ENCODE measurements around the gene FSIP1. TPM values are rescaled to one million over a fixed set of nuclear protein-coding genes. Genes with fewer than 3 reads are reported as not detected.

The FSIP1 gene
- total RNA-seq (1 to 10 TPM in 5 of 9 donors, under 1 TPM in 3, not detected in 1; 0.28 to 3.7 (median 1.5) TPM), polyA plus RNA-seq (under 1 TPM; 0.28 to 0.57 TPM)
- long read RNA-seq, donor 1: 0 reads
- long read RNA-seq, donor 2, partial matches to known transcripts: 0 of 2 reads
- long read RNA-seq, donor 2, other reads (novel, unspliced or antisense): 2 of 2 reads
- long read RNA-seq, donor 3, partial matches to known transcripts: 0 of 2 reads
- long read RNA-seq, donor 3, other reads (novel, unspliced or antisense): 2 of 2 reads

DNA sequence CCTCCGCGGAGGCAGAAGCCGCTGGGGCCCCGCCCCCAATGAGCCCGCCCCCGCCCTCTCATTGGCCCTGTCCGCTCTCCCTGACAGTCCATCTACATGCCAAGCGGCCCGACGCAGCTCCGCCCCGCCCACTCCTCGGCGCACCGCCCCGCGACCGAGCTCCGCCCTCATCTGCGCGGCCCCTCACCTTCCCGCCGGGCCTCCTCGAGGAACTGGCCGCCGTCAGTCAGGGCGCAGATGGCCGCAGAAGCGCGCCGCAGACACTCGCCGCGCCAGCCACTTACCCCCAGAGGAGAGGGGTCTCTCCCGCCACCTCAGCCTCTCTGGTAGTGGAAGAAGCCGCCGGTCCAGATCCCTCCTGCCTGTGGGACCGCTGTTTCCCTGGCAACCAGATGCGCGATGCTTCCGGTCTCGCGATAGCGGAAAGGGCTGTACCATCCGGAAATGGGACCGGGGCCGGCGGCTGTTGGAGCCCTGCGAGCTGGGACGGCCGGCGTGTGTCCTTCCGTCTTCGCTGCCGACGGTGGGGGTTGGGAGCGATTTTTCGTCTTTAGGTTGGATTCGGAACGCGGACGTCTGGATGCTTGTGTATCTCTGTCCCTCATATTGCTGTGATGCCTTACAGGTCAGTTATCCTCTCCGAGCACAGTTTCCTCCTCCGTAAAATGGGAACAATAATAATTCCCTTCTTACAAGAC is at the start of gene FSIP1:
Gene FSIP1, minus strand, starts transcription at position 401 of the 698 bp plus-strand sequence. CDS start 6,317 bp downstream, outside the sequence.
- TF ChIP-seq, protein P1, sequence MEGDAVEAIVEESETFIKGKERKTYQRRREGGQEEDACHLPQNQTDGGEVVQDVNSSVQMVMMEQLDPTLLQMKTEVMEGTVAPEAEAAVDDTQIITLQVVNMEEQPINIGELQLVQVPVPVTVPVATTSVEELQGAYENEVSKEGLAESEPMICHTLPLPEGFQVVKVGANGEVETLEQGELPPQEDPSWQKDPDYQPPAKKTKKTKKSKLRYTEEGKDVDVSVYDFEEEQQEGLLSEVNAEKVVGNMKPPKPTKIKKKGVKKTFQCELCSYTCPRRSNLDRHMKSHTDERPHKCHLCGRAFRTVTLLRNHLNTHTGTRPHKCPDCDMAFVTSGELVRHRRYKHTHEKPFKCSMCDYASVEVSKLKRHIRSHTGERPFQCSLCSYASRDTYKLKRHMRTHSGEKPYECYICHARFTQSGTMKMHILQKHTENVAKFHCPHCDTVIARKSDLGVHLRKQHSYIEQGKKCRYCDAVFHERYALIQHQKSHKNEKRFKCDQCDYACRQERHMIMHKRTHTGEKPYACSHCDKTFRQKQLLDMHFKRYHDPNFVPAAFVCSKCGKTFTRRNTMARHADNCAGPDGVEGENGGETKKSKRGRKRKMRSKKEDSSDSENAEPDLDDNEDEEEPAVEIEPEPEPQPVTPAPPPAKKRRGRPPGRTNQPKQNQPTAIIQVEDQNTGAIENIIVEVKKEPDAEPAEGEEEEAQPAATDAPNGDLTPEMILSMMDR (IDR thresholded peaks at IDR 0.05): no peak
- TF ChIP-seq POLR2A (IDR thresholded peaks at IDR 0.05): no peak
- Histone ChIP-seq H3K4me3 (peak within 1 kb of the TSS; percentile 61 to 88 (median 72)), H3K36me3 (no peaks in the 10 kb centered on the region), H3K27ac (peak within 1 kb of the TSS in 11 of 12 donors; percentile 62 to 86 (median 73)), H3K27me3 (no peaks in the 10 kb centered on the region), H3K9me3 (no peaks in the 10 kb centered on the region), H3K4me1 (peaks cover 0 to 35% (median 17%) of the 10 kb centered on the region in 12 donors)
- DNase-seq (peak; percentile 96 to 98 (median 97)), ATAC-seq (peak; percentile 98 to 100 (median 100))
- WGBS, 4 donors: 0 to 1% (median 1%) methylated on average over 34 to 64 of the region's 64 CpGs
- intact Hi-C loops (cut with DNase I): loop anchor here in 9 of 10 donors (5.0 to 10.0 kb wide), 10 partner anchors 140 to 492 kb away; partner anchors contain the start of genes BMF (in 3 of the 9), EIF2AK4 (in 3 of the 9), GPR176 (in 1 of the 9) and SRP14 (in 1 of the 9)

GRCh38 chr15:39830166-39830565 is 47.5 kb upstream of the FSIP1 start:
- no peaks in the 10 kb centered on the region for H3K27me3 ChIP-seq
- TF ChIP-seq, protein P1 (IDR thresholded peaks at IDR 0.05): no peak
- no peak for TF ChIP-seq POLR2A (IDR thresholded peaks at IDR 0.05)
- no peaks in the 10 kb centered on the region for H3K9me3 ChIP-seq
- 47 to 53% (median 51%) methylated on average over 1 of the region's 1 CpG for WGBS, 4 donors
- no peak overlapping the region for H3K4me3 ChIP-seq
- H3K36me3 ChIP-seq: no peaks in the 10 kb centered on the region
- no peak for DNase-seq
- H3K27ac ChIP-seq: no peak overlapping the region
- no peak for ATAC-seq
- peaks cover 0 to 3% (median 0%) of the 10 kb centered on the region in 12 donors for H3K4me1 ChIP-seq
- intact Hi-C loops (cut with DNase I): no loop called here

DNA sequence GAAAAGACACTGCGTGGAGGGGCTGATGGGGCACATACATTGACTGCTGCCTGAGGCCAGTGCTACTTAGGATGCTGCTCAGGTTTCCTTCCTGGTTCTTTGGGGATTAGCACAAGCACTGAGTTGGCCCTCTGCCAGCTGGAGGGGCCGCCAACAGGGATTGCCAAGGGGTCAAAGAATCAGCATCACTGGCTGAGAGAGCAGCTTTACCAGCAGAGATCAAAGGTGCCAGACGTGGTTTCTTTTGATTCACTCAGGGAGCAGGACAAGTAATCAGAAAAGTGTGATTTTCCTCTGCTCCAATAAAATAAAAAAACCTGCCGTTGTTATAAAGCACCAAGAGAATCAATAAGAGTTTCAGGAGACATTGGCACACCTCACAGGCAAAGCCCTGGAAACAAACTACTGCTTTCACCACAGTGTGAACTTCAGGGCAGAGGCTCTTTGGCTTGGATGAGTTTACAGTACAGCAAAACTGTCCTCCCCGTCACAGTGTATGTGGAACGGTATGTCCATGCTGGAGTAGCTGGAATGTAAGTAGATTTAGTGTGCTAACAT is 45.8 kb upstream of the FSIP1 start:
- no peaks in the 10 kb centered on the region for H3K9me3 ChIP-seq
- DNase-seq (no peak), ATAC-seq (peak in 1 of 4 donors; percentile 51)
- 60 to 73% (median 64%) methylated on average over 6 of the region's 6 CpGs for WGBS, 4 donors
- H3K27ac ChIP-seq: no peak overlapping the region
- peaks cover 0 to 3% (median 0%) of the 10 kb centered on the region in 12 donors for H3K4me1 ChIP-seq
- H3K4me3 ChIP-seq: no peak overlapping the region
- no peaks in the 10 kb centered on the region for H3K36me3 ChIP-seq
- intact Hi-C loops (cut with DNase I): no loop called here
- no peaks in the 10 kb centered on the region for H3K27me3 ChIP-seq
- TF ChIP-seq, protein P1 (IDR thresholded peaks at IDR 0.05): no peak
- TF ChIP-seq POLR2A (IDR thresholded peaks at IDR 0.05): no peak

- Histone ChIP-seq H3K27me3 (no peaks in the 10 kb centered on the region), H3K4me3 (no peak overlapping the region), H3K36me3 (no peaks in the 10 kb centered on the region), H3K4me1 (peaks cover 0 to 3% (median 0%) of the 10 kb centered on the region in 12 donors), H3K9me3 (no peaks in the 10 kb centered on the region), H3K27ac (no peak overlapping the region)
- no peak for ATAC-seq
- DNase-seq: no peak
- WGBS, 4 donors: 95 to 99% (median 98%) methylated on average over 2 of the region's 2 CpGs
- TF ChIP-seq, protein P1 (IDR thresholded peaks at IDR 0.05): no peak
- intact Hi-C loops (cut with DNase I): no loop called here
These were observed 44.3 kb upstream of the FSIP1 start for GRCh38 chr15:39826975-39827374.
